Stimulated activated CD8-positive, alpha-beta memory T cell treated with anti-CD3 and anti-CD28 coated beads, Interleukin-12 subunit alpha, Interleukin-12 subunit beta, amount 100 ng/mL, for 24 hours (primary cell): ENCODE results near the gene DPP10.

ENCODE experiments used
- DNase-seq: peaks from one replicate; pipeline ENCODE4 v3.0.0-alpha.2; 2020; ENCODE audit errors: extremely low read depth

DPP10 gene

GRCh38 chr2:115277366-115277765, 834.9 kb downstream of the DPP10 start:
- no peak for DNase-seq

- no peak for DNase-seq
These were observed 843.0 kb downstream of the DPP10 start for GRCh38 chr2:115285416-115285815.

- DNase-seq: no peak
These were observed 848.0 kb downstream of the DPP10 start for GRCh38 chr2:115290478-115290877.

- no peak for DNase-seq
These were observed 850.3 kb downstream of the DPP10 start for GRCh38 chr2:115292742-115293141.

GRCh38 chr2:115294999-115295398, 852.6 kb downstream of the DPP10 start:
- no peak for DNase-seq

GRCh38 chr2:115297056-115297455, 854.6 kb downstream of the DPP10 start:
- no peak for DNase-seq

- DNase-seq: no peak
These were observed 856.8 kb downstream of the DPP10 start for GRCh38 chr2:115299199-115299598.

GRCh38 chr2:115305712-115306111, 863.3 kb downstream of the DPP10 start:
- no peak for DNase-seq

GRCh38 chr2:115314119-115314518, 871.7 kb downstream of the DPP10 start:
- DNase-seq: no peak

GRCh38 chr2:115327061-115327460, 884.6 kb downstream of the DPP10 start:
- no peak for DNase-seq

- DNase-seq: no peak
These were observed 917.1 kb downstream of the DPP10 start for GRCh38 chr2:115359550-115359949.

- no peak for DNase-seq
These were observed 921.7 kb downstream of the DPP10 start for GRCh38 chr2:115364093-115364492.

GRCh38 chr2:115369400-115369799, 927.0 kb downstream of the DPP10 start:
- DNase-seq: no peak

GRCh38 chr2:115374981-115375380, 932.5 kb downstream of the DPP10 start:
- no peak for DNase-seq

- no peak for DNase-seq
These were observed 942.0 kb downstream of the DPP10 start for GRCh38 chr2:115384399-115384798.

- no peak for DNase-seq
These were observed 944.0 kb downstream of the DPP10 start for GRCh38 chr2:115386465-115386864.

GRCh38 chr2:115389024-115389423, 946.6 kb downstream of the DPP10 start:
- no peak for DNase-seq

- no peak for DNase-seq
These were observed 947.6 kb downstream of the DPP10 start for GRCh38 chr2:115389898-115390565.

- DNase-seq: no peak
These were observed 954.1 kb downstream of the DPP10 start for GRCh38 chr2:115396579-115396978.

GRCh38 chr2:115400940-115401339, 958.5 kb downstream of the DPP10 start:
- DNase-seq: no peak

- DNase-seq: no peak
These were observed 970.1 kb downstream of the DPP10 start for GRCh38 chr2:115412501-115412900.

- DNase-seq: no peak
These were observed 971.4 kb downstream of the DPP10 start for GRCh38 chr2:115413791-115414190.

GRCh38 chr2:115414466-115414865, 972.0 kb downstream of the DPP10 start:
- DNase-seq: no peak

- no peak for DNase-seq
These were observed 979.7 kb downstream of the DPP10 start for GRCh38 chr2:115422004-115422634.
